MM.1S (cell line): Measurements from ENCODE around the gene DCAF6.

Source experiments
- DNase-seq: peaks from one replicate; pipeline ENCODE4 v3.0.0-alpha.2; 2015
- H2AFZ ChIP-seq: fragments of 300-600 bp; sonication (generic); 2 replicates; pipeline ENCODE4 v1.6.0; 2016; ENCODE audit warnings: antibody characterized with exemption, low read length
- H3F3A ChIP-seq: fragments of 300-600 bp; sonication (generic); 2 replicates; pipeline ENCODE4 v1.6.1; 2016; ENCODE audit warnings: mild to moderate bottlenecking, antibody characterized with exemption, low read length, moderate library complexity, mixed read lengths; ENCODE audit not compliant: insufficient read depth
- H3K27ac ChIP-seq: fragments of 300-600 bp; sonication (generic); 2 replicates; pipeline ENCODE4 v1.5.1; 2016; ENCODE audit warnings: mild to moderate bottlenecking, low read length
- H3K27me3 ChIP-seq: fragments of 300-600 bp; sonication (generic); replicated peaks from 2 replicates; pipeline ENCODE4 v1.6.0; 2016; ENCODE audit warnings: low read length; ENCODE audit not compliant: insufficient read depth
- H3K36me3 ChIP-seq: fragments of 300-600 bp; sonication (generic); replicated peaks from 2 replicates; pipeline ENCODE4 v1.6.1; 2016; ENCODE audit warnings: mild to moderate bottlenecking, low read length, mixed read lengths; ENCODE audit not compliant: insufficient read depth
- H3K4me1 ChIP-seq: fragments of 300-600 bp; sonication (generic); 2 replicates; pipeline ENCODE4 v1.6.1; 2016; ENCODE audit warnings: low read length, mixed read lengths
- H3K4me2 ChIP-seq: fragments of 300-600 bp; sonication (generic); 2 replicates; pipeline ENCODE4 v1.6.0; 2016; ENCODE audit warnings: low read depth, low read length
- H3K4me3 ChIP-seq: fragments of 300-600 bp; sonication (generic); 2 replicates; pipeline ENCODE4 v1.5.1; 2016; ENCODE audit warnings: low read length, mixed read lengths
- H3K79me2 ChIP-seq: fragments of 300-600 bp; sonication (generic); 2 replicates; pipeline ENCODE4 v1.6.1; 2016; ENCODE audit warnings: mixed run types, low read length, mixed read lengths
- H3K9ac ChIP-seq: fragments of 300-600 bp; sonication (generic); 2 replicates; pipeline ENCODE4 v1.6.1; 2016; ENCODE audit warnings: low read length, mixed read lengths
- H3K9me2 ChIP-seq: fragments of 300-600 bp; sonication (generic); replicated peaks from 2 replicates; pipeline ENCODE4 v1.6.1; 2016; ENCODE audit warnings: mild to moderate bottlenecking, low read length, mixed read lengths; ENCODE audit not compliant: insufficient read depth
- H3K9me3 ChIP-seq: fragments of 300-600 bp; sonication (generic); replicated peaks from 2 replicates; pipeline ENCODE4 v1.6.1; 2016; ENCODE audit warnings: mild to moderate bottlenecking, low read length, mixed read lengths; ENCODE audit not compliant: insufficient read depth
- H4K20me1 ChIP-seq: fragments of 300-600 bp; sonication (generic); 2 replicates; pipeline ENCODE4 v1.6.1; 2016; ENCODE audit warnings: mild to moderate bottlenecking, low read length, moderate library complexity, mixed read lengths; ENCODE audit not compliant: insufficient read depth
- EZH2 ChIP-seq: fragments of 300-600 bp; sonication (generic); optimal IDR thresholded peaks from 2 replicates; pipeline ENCODE3; 2017; ENCODE audit warnings: low read depth, mild to moderate bottlenecking, antibody characterized with exemption, low read length, mixed read lengths
- EZH2phosphoT487 ChIP-seq: fragments of 300-600 bp; sonication (generic); IDR thresholded peaks from 2 replicates; pipeline ENCODE4 v1.6.1; 2018; ENCODE audit warnings: antibody characterized with exemption, low read length
- TF ChIP-seq, protein P1 (sequence below): fragments of 300-600 bp; sonication (generic); IDR thresholded peaks from 2 replicates; pipeline ENCODE4 v1.5.1; 2016; ENCODE audit warnings: antibody characterized with exemption, low read length, mixed read lengths

Gene DCAF6

DNA sequence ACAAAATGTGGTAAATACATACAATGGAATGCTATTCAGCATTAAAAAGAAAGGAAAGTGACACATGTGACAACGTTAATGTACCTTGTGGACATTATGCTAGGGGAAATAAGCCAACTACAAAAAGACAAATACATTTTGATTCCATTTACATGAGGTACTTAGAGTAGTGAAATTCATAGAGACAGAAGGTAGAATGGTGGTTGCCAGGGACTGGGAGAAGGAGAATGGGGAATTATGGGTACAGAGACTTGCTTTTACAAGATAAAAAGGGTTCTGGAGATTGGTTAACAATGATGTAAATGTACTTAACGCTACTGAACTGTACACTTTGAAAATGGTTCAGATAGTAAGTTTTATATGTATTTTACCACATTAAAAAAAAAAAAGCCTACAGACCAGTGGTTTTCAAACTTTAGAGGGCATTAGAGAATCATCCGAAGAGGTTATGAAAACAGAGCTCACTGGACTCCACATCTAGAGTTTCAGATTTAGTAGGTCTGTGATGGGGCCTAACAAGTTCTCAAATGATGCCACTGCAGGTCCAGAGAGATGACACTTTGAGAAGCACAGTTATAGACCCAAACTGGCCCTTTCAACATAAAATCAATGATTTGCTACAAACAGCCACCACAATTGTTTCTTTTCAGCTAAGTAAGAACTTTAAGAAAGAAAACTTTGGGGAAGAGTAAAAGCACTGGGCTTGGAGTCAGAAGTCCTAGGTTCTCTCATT lies 13.0 kb upstream of the DCAF6 start:
- peaks cover 13% of the 10 kb centered on the region; the same call in 1 of the 2 replicates for H3K4me1 ChIP-seq
- no peak overlapping the region for H3K4me3 ChIP-seq
- no peak overlapping the region for H3K9ac ChIP-seq
- no peak for DNase-seq
- peaks cover 30% of the 10 kb centered on the region for H3K79me2 ChIP-seq
- no peak overlapping the region for H2AFZ ChIP-seq
- no peaks in the 10 kb centered on the region for H3K9me3 ChIP-seq
- no peaks in the 10 kb centered on the region for H3K27me3 ChIP-seq
- H4K20me1 ChIP-seq, result no peaks in the 10 kb centered on the region
- 0 out of 2 replicates have a peak, but pooled peaks cover 3% of the 10 kb centered on the region for H3F3A ChIP-seq
- H3K27ac ChIP-seq, result no peak overlapping the region
- H3K9me2 ChIP-seq, result no peaks in the 10 kb centered on the region
- H3K36me3 ChIP-seq, result no peaks in the 10 kb centered on the region; the same call in 1 of the 2 replicates
- no peak overlapping the region for H3K4me2 ChIP-seq
- TF ChIP-seq, protein P1, sequence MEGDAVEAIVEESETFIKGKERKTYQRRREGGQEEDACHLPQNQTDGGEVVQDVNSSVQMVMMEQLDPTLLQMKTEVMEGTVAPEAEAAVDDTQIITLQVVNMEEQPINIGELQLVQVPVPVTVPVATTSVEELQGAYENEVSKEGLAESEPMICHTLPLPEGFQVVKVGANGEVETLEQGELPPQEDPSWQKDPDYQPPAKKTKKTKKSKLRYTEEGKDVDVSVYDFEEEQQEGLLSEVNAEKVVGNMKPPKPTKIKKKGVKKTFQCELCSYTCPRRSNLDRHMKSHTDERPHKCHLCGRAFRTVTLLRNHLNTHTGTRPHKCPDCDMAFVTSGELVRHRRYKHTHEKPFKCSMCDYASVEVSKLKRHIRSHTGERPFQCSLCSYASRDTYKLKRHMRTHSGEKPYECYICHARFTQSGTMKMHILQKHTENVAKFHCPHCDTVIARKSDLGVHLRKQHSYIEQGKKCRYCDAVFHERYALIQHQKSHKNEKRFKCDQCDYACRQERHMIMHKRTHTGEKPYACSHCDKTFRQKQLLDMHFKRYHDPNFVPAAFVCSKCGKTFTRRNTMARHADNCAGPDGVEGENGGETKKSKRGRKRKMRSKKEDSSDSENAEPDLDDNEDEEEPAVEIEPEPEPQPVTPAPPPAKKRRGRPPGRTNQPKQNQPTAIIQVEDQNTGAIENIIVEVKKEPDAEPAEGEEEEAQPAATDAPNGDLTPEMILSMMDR, result no peak
- no peak for TF ChIP-seq EZH2
- TF ChIP-seq EZH2phosphoT487, result no peak

DNA sequence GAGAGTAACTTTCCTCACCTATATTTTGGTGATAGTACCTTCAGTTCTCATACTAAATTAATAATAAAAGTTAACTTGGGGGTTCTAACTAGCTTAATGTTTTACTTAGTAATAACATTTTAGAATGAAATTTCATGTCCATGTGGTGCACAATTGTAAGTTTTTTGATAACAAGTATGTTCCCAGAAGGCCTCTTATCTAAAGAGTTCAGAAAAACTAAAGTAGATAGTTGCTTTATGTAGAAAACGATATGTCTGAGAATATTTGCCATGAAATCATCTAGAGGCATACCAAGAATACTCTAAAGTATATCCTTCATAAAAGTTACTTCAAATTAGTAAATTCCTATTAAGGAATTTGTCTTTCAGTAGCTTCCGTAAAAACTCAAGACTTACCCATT lies 12.4 kb upstream of the DCAF6 start:
- peaks cover 13% of the 10 kb centered on the region; the same call in 1 of the 2 replicates for H3K4me1 ChIP-seq
- no peak overlapping the region for H3K4me3 ChIP-seq
- no peak for TF ChIP-seq EZH2
- TF ChIP-seq EZH2phosphoT487, result no peak
- TF ChIP-seq, protein P1, result no peak
- no peaks in the 10 kb centered on the region for H4K20me1 ChIP-seq
- peaks cover 36% of the 10 kb centered on the region for H3K79me2 ChIP-seq
- H3K9me2 ChIP-seq, result no peaks in the 10 kb centered on the region
- no peak overlapping the region for H3K4me2 ChIP-seq
- DNase-seq, result no peak
- H3F3A ChIP-seq, result 0 out of 2 replicates have a peak, but pooled peaks cover 3% of the 10 kb centered on the region
- H2AFZ ChIP-seq, result no peak overlapping the region
- H3K9me3 ChIP-seq, result no peaks in the 10 kb centered on the region
- H3K27me3 ChIP-seq, result no peaks in the 10 kb centered on the region
- no peaks in the 10 kb centered on the region; the same call in 1 of the 2 replicates for H3K36me3 ChIP-seq
- H3K27ac ChIP-seq, result no peak overlapping the region
- no peak overlapping the region for H3K9ac ChIP-seq

DNA sequence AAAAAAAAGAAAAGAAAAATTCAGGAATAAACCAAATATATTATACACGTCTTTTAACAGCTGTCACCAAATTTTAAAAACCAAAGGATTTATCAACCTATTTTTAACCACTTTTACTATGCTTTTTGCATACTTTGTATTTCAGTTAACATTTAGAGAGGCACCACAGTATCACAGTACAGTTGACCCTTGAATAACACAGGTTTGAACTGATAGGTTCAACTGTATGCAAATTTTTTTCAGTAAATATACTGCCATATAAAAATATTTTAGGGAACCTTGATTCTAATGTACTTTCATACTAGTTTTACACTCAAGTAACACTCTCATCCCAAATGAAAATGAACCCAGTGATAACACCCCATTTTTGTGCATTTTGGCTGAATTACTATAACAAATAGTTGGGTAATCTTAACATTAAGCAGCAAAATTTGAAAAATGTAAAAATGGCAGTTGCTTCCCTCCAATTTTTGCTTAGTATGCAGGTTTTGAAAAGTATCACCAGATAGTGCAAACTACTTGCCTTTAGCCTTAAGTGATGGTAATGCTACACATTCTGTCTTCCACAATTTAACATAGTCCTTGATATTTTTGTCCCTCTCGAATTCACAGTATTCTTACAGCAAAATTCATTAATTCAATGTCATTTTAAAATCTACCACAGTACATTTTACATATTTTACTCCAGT lies 11.8 kb upstream of the DCAF6 start:
- peaks cover 42% of the 10 kb centered on the region for H3K79me2 ChIP-seq
- no peak overlapping the region for H3K4me3 ChIP-seq
- no peak for DNase-seq
- no peaks in the 10 kb centered on the region; the same call in 1 of the 2 replicates for H3K36me3 ChIP-seq
- H3K9me3 ChIP-seq, result no peaks in the 10 kb centered on the region
- no peak for TF ChIP-seq EZH2
- 0 out of 2 replicates have a peak, but pooled peaks cover 3% of the 10 kb centered on the region for H3F3A ChIP-seq
- H2AFZ ChIP-seq, result no peak overlapping the region
- no peak overlapping the region for H3K27ac ChIP-seq
- no peak overlapping the region for H3K9ac ChIP-seq
- no peaks in the 10 kb centered on the region for H3K27me3 ChIP-seq
- H4K20me1 ChIP-seq, result no peaks in the 10 kb centered on the region
- no peaks in the 10 kb centered on the region for H3K9me2 ChIP-seq
- H3K4me2 ChIP-seq, result no peak overlapping the region
- peaks cover 13% of the 10 kb centered on the region; the same call in 1 of the 2 replicates for H3K4me1 ChIP-seq
